Measurements from ENCODE around the gene MGLL. TPM values are rescaled to one million over a fixed set of nuclear protein-coding genes. Genes with fewer than 3 reads are reported as not detected.

Gene MGLL
- total RNA-seq, 3 donors from 2014 or later, result 25.8 to 79.5 (median 30.2) TPM

DNA sequence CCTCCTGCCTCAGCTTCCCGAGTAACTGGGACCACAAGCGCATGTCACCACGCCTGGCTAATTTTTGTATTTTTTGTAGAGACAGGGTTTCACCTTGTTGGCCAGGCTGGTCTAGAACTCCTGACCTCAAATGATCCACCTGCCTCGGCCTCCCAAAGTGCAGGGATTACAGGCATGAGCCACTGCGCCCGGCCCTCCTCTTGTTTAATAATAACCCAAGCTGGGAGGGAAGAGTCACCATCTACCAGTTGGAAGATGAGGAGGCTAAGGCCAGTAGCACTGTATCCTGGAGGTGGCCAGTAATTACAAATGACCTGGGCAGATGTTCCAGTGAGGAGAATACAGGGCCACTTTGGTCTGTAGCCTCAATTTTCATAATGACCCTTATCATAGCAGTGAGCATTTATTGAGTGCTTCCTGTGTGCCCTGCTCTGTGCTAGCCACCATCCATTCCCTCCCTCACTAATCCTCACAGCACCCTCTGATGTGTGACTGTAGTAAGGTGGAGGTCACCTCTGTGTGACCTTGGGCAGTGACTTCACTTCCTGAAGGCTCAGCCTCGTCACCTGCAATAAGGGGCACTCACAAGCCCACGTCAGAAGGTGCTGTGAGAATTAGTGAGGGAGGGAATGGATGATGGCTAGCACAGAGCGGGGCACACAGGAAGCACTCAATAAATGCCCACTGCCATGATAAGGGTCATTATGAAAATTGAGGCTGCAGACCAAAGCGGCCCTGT lies 85.3 kb downstream of the MGLL start:
- intact Hi-C loops (cut with DNase I; ENCODE audit: low total_unique reads), result no loop called here
- Histone ChIP-seq H3K27ac (peak overlapping the region in 1 of 2 donors; percentile 40), H3K36me3 (no peaks in the 10 kb centered on the region), H3K27me3 (no peaks in the 10 kb centered on the region), H3K4me3 (no peak overlapping the region), H3K9me3 (no peaks in the 10 kb centered on the region), H3K4me1 (peaks cover 4 to 20% of the 10 kb centered on the region in 2 donors)
- DNase-seq (ENCODE audit: low spot score in 2 of 2), result peak in 1 of 2 donors; percentile 28
- no peak for TF ChIP-seq POLR2A (IDR thresholded peaks at IDR 0.05)
- TF ChIP-seq, protein P1, sequence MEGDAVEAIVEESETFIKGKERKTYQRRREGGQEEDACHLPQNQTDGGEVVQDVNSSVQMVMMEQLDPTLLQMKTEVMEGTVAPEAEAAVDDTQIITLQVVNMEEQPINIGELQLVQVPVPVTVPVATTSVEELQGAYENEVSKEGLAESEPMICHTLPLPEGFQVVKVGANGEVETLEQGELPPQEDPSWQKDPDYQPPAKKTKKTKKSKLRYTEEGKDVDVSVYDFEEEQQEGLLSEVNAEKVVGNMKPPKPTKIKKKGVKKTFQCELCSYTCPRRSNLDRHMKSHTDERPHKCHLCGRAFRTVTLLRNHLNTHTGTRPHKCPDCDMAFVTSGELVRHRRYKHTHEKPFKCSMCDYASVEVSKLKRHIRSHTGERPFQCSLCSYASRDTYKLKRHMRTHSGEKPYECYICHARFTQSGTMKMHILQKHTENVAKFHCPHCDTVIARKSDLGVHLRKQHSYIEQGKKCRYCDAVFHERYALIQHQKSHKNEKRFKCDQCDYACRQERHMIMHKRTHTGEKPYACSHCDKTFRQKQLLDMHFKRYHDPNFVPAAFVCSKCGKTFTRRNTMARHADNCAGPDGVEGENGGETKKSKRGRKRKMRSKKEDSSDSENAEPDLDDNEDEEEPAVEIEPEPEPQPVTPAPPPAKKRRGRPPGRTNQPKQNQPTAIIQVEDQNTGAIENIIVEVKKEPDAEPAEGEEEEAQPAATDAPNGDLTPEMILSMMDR (IDR thresholded peaks at IDR 0.05), result no peak
- TF ChIP-seq POLR2AphosphoS5 (IDR thresholded peaks at IDR 0.05), result no peak

DNA sequence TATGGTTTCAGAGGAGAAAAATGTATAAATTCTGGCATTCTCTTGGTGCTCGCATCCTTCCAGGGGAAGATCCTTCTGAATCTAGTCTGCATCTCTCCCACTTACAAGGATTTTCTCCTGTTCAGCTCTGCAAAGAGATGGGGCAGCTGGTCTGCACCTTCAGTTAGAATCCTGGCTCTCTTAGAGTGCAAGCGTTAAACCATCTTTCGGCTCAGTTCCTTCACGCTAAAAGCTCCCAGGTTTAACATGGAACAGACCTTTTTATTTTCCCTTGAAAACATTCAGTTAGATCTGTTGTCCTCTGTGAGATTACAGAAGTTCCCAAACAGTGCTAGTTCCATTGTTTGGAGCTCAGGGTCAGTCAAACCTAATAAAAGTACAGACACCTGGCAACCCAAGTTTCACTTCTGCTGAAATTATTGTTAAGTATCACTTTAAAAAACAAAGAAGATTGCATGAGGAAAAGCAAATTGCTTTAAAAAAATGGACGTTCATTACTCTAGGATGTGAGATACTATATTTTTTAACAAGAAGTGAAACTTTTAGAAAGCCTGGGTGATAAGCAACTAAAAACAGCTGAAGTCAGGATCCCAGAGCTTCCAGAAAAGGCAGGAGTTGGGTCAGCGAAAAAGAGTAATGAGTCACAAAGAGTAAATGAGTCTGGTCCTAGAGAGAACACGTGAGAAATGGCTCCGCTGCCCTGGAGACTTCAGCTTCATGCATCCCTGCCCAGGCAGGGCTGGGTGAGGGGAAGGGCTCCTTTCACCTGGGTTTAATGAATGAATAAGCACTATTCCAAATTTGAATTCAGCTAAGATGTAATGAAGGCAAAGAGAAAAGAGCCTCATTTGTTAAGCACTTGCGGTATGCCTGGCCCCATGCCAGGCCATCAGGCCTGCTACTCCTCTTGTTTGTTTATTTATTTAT lies 86.3 kb downstream of the MGLL start:
- no peak for TF ChIP-seq POLR2AphosphoS5 (IDR thresholded peaks at IDR 0.05)
- TF ChIP-seq, protein P1 (IDR thresholded peaks at IDR 0.05), result no peak
- TF ChIP-seq POLR2A (IDR thresholded peaks at IDR 0.05), result no peak
- Histone ChIP-seq H3K4me3 (no peak overlapping the region), H3K27ac (peak overlapping the region in 1 of 2 donors; percentile 54), H3K36me3 (no peaks in the 10 kb centered on the region), H3K4me1 (peaks cover 4 to 20% of the 10 kb centered on the region in 2 donors), H3K9me3 (no peaks in the 10 kb centered on the region), H3K27me3 (no peaks in the 10 kb centered on the region)
- DNase-seq (ENCODE audit: low spot score in 2 of 2), result peak in 1 of 2 donors; percentile 35
- intact Hi-C loops (cut with DNase I; ENCODE audit: low total_unique reads), result no loop called here

DNA sequence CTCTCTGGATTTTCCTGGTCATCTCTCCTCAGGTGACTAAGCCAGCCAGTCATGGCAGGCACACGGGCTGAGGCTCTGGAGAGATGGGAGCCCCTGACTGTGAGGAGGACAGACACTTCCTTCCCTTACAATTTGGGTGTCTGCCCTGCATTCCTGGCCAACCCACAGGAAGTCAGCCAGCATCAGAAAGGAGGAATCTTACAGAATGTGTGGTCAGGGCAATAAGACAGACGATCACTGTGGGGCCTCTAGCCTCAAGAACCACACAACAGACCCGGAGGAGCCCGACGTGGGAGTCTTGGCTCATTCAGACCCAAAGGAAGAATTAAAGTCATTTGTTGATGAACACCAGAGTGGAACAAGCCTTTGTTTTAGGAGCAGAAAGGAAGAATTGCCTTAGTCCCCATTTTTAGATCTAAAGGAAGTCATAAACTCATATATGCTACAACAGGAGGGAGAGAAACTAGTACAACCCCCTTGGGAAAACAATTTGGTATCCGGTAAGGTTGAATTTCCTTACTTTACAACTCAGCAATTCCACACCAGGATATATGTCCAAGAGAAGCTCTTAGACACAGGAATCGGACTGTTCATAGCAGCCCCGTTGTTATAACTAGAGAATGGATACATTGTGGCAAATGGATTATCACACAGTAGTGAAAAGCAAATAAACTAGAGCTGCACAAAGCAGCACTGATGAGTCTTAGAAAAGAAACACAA lies 87.4 kb downstream of the MGLL start:
- intact Hi-C loops (cut with DNase I; ENCODE audit: low total_unique reads), result loop anchor here (5.0 kb wide), 1 partner anchor 812 kb away; no protein-coding TSS in a partner anchor
- no peaks in the 10 kb centered on the region for H3K36me3 ChIP-seq
- DNase-seq (ENCODE audit: low spot score in 2 of 2), result peak; percentile 25 to 71
- H3K9me3 ChIP-seq, result no peaks in the 10 kb centered on the region
- H3K4me3 ChIP-seq, result peak overlapping the region in 1 of 3 donors; percentile 9
- H3K27ac ChIP-seq, result peak overlapping the region; percentile 58 to 71
- peaks cover 4 to 20% of the 10 kb centered on the region in 2 donors for H3K4me1 ChIP-seq
- TF ChIP-seq POLR2A (IDR thresholded peaks at IDR 0.05) (no peak), POLR2AphosphoS5 (IDR thresholded peaks at IDR 0.05) (peak in 2 of 3 donors; percentile 8 to 19)
- H3K27me3 ChIP-seq, result no peaks in the 10 kb centered on the region

DNA sequence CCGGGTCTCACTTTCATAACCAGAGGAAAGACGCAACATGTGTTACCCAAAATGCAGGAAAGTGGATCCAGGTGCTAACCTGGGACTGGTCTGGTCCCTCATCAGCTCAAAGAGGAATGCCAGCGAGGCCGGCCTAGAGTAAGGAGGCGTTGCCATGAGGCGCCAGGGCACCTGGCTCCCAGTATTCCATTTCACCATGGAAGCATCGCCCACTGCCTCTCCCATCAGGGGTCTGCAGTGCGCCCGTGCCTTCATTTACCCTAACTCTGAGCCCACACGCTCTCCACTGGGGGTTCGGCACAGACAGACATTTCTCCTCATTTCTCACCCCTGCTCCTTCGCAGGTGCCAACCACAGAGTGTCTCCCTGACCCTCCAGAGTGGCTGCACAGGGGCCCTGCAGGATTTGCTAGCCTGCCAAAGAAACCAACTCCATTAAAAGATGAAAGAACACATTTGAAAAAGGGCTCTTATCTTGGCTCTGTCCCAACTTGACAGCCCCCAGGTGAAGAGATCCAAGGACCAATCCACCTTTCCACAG lies 88.1 kb downstream of the MGLL start:
- no peaks in the 10 kb centered on the region for H3K9me3 ChIP-seq
- peak overlapping the region; percentile 58 to 71 for H3K27ac ChIP-seq

More for the DNA sequence above, 88.1 kb downstream of the MGLL start:
- Histone ChIP-seq H3K27me3 (no peaks in the 10 kb centered on the region), H3K4me1 (peaks cover 4 to 20% of the 10 kb centered on the region in 2 donors), H3K36me3 (no peaks in the 10 kb centered on the region), H3K4me3 (no peak overlapping the region)
- DNase-seq (ENCODE audit: low spot score in 2 of 2), result no peak
- intact Hi-C loops (cut with DNase I; ENCODE audit: low total_unique reads), result loop anchor here (5.0 kb wide), 1 partner anchor 813 kb away; no protein-coding TSS in a partner anchor
- TF ChIP-seq POLR2A (IDR thresholded peaks at IDR 0.05), result no peak
- no peak for TF ChIP-seq POLR2AphosphoS5 (IDR thresholded peaks at IDR 0.05)
- TF ChIP-seq, protein P1 (IDR thresholded peaks at IDR 0.05), result no peak

All from breast epithelium (tissue), 4 donors.